Uterus (tissue), 4 donors: ENCODE measurements around the gene ANKH. TPM values are rescaled to one million over a fixed set of nuclear protein-coding genes. Genes with fewer than 3 reads are reported as not detected.
"Not testable (repeated sequence)": the region's sequence is repeated elsewhere in the genome, so short reads cannot be mapped to it uniquely, and the experiment has no call there.

Experiments used
- DNase-seq, 2 donors: peaks; one replicate each; pipeline ENCODE4 v3.0.0-alpha.2; 2019 to 2020
- H3K27ac ChIP-seq, 2 donors: fragments of 200-600 bp; sonication (generic); 1 replicate in 1 of 2; 2 replicates in 1 of 2; pipeline ENCODE4 v1.5.1; 2016 to 2018
- H3K27me3 ChIP-seq, 2 donors: fragments of 200-600 bp; sonication (generic); one replicate each; pipeline ENCODE4 v1.5.1; 2018 to 2019; ENCODE audit warnings: control low read depth in 1 of 2
- H3K36me3 ChIP-seq, 2 donors: fragments of 200-600 bp; sonication (generic); one replicate each; pipeline ENCODE4 v1.5.1; 2019; ENCODE audit warnings: control low read depth in 1 of 2
- H3K4me1 ChIP-seq, 2 donors: fragments of 200-600 bp; sonication (generic); one replicate each; pipeline ENCODE4 v1.5.1; 2018 to 2019; ENCODE audit warnings: control low read depth in 1 of 2
- H3K4me3 ChIP-seq, 2 donors: fragments of 200-600 bp; sonication (generic); 1 replicate in 1 of 2; 2 replicates in 1 of 2; pipeline ENCODE4 v1.5.1; 2018 to 2019; ENCODE audit warnings: mild to moderate bottlenecking in 1 of 2
- H3K9me3 ChIP-seq, 2 donors: fragments of 200-600 bp; sonication (generic); one replicate each; pipeline ENCODE4 v1.5.1; 2019; ENCODE audit warnings: control low read depth in 1 of 2
- POLR2A ChIP-seq, 2 donors: fragments of 450-650 bp; IDR thresholded peaks; one replicate each; pipeline ENCODE4 v1.6.1; 2016; ENCODE audit warnings: antibody characterized with exemption in 2 of 2, mild to moderate bottlenecking in 1 of 2, moderate library complexity in 1 of 2
- intact Hi-C: fragments of 100-400 bp; cut with DNase I; formaldehyde crosslinking; loops from one replicate; pipeline ENCODE4 v1.15.1; 2023; ENCODE audit warnings: low total_unique reads
- total RNA-seq, 4 donors: library from RNA; depleted of rRNA in 3 of 4; stranded (reverse); fragments of >200 nt in 3 of 4; gene quantifications; one replicate each; pipeline versions ENCODE4 v1.1.0 to v1.2.4, GENCODE V29; 2014 to 2023
- TF ChIP-seq, protein P1 (sequence below), 4 experiments: fragments of 200-600 bp in 2 of 4; fragments of 450-650 bp in 2 of 4; sonication (generic) in 2 of 4; IDR thresholded peaks; one replicate each; pipeline ENCODE4 v1.5.1; 2016 to 2019; ENCODE audit warnings: antibody characterized with exemption in 4 of 4, mild to moderate bottlenecking in 2 of 4, moderate library complexity in 1 of 4
- donor health status: DM: yes; HTN: yes; CAD: no.

Gene ANKH
- total RNA-seq, 4 donors from 2014 or later: 2.9 to 47.7 (median 26.9) TPM

DNA sequence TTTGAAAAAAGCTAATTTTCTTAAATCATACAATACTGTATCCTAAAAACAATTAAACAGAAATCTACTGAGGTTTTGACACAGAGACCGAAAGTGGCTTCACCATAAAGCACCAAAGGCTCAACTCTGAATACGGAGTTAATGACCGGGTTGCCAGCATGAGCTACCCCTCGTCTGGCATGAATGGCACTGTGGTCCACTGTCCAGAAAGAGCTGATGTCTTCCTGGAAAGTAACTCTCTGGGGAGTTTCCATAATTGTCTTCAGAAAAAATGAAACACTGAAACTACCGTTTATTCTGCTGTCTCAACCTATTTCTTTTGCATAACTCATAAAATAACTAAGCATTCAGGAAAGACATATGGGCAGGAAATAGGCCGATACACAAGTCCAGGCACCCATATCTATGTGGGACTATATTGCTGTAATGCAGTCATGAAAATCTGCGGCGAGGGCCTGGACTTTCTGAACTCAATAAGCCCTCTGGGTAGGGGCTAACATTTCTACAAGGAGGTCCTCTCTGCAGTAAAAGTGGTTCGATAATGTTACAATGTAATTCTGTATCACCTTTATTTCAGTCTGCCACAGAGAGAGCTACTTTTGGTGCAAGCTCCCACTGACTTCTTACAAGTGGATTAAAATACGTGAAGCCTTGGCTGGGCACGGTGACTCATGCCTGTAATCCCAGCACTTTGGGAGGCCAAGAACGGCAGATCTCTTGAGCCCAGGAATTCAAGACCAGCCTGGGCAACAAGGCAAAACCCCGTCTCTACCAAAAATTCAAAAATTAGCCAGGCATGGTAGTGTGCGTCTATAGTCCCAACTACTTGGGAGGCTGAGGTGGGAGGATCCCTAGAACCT, 52.4 kb downstream of the ANKH start:
- no peaks in the 10 kb centered on the region for H3K4me1 ChIP-seq
- no peak for DNase-seq
- no peaks in the 10 kb centered on the region for H3K27me3 ChIP-seq
- H3K9me3 ChIP-seq: no peaks in the 10 kb centered on the region
- intact Hi-C loops: no loop called here
- no peak overlapping the region for H3K27ac ChIP-seq
- no peak for TF ChIP-seq POLR2A (IDR thresholded peaks at IDR 0.05)
- TF ChIP-seq, protein P1, sequence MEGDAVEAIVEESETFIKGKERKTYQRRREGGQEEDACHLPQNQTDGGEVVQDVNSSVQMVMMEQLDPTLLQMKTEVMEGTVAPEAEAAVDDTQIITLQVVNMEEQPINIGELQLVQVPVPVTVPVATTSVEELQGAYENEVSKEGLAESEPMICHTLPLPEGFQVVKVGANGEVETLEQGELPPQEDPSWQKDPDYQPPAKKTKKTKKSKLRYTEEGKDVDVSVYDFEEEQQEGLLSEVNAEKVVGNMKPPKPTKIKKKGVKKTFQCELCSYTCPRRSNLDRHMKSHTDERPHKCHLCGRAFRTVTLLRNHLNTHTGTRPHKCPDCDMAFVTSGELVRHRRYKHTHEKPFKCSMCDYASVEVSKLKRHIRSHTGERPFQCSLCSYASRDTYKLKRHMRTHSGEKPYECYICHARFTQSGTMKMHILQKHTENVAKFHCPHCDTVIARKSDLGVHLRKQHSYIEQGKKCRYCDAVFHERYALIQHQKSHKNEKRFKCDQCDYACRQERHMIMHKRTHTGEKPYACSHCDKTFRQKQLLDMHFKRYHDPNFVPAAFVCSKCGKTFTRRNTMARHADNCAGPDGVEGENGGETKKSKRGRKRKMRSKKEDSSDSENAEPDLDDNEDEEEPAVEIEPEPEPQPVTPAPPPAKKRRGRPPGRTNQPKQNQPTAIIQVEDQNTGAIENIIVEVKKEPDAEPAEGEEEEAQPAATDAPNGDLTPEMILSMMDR (IDR thresholded peaks at IDR 0.05): no peak
- H3K4me3 ChIP-seq: no peak overlapping the region
- no peaks in the 10 kb centered on the region for H3K36me3 ChIP-seq

DNA sequence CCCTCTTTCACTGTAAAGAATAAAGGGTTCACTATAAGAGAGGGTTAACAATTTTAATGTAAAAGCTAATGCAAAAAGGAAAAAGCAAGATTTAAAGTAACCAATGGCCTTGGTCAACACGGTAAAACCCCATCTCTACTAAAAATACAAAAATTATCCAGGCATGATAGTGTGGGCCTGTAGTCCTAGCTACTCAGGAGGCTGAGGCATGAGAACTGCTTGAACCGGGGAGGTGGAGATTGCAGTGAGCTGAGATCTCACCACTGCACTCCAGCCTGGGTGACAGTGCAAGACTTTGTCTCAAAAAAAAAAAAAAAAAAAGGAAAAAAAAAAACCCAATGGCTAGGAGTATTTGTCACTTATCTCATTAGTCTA, 53.8 kb downstream of the ANKH start:
- H3K27me3 ChIP-seq, H3K36me3 ChIP-seq, DNase-seq, intact Hi-C loops, H3K4me3 ChIP-seq, H3K27ac ChIP-seq, H3K4me1 ChIP-seq, H3K9me3 ChIP-seq: not testable (repeated sequence)

DNA sequence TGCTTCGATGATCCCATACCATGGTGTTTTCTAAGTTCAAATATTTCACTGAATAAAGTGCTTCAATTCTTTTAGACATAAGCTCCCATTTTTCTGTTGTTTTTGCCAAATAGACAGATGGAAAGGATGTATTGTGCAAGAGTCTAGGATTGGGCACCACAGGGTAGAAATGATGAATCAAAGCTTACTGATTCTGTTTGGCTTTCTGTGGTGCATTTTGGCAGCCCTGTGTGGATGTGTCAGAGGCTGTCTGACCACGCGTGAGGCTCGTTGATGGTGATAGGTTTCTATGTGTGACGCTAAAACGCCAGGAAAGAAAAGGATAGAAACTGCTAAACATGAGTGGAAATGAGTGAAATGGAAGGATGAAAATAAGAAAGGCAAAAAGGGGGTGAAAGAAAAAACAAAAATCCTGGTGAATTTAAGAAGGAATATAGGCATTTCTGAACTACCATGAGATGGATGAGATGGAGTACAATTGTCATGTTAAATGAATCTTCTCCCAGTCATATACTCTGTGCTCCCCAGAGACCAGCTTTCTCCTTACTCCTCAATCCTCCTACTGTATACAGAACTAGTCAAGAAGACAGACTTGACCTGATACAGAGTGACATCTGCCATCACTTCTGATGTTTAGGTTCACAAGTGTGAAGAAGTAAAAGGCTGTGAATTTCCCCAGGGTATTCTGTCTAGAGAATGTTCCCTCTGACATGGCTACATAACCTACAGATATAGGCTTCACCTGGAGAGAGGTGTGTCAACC, 54.4 kb downstream of the ANKH start:
- Histone ChIP-seq H3K4me1 (no peaks in the 10 kb centered on the region), H3K27ac (no peak overlapping the region), H3K4me3 (no peak overlapping the region), H3K27me3 (no peaks in the 10 kb centered on the region), H3K36me3 (no peaks in the 10 kb centered on the region), H3K9me3 (no peaks in the 10 kb centered on the region)
- TF ChIP-seq, protein P1 (IDR thresholded peaks at IDR 0.05): no peak
- TF ChIP-seq POLR2A (IDR thresholded peaks at IDR 0.05): no peak
- no peak for DNase-seq
- intact Hi-C loops: no loop called here

DNA sequence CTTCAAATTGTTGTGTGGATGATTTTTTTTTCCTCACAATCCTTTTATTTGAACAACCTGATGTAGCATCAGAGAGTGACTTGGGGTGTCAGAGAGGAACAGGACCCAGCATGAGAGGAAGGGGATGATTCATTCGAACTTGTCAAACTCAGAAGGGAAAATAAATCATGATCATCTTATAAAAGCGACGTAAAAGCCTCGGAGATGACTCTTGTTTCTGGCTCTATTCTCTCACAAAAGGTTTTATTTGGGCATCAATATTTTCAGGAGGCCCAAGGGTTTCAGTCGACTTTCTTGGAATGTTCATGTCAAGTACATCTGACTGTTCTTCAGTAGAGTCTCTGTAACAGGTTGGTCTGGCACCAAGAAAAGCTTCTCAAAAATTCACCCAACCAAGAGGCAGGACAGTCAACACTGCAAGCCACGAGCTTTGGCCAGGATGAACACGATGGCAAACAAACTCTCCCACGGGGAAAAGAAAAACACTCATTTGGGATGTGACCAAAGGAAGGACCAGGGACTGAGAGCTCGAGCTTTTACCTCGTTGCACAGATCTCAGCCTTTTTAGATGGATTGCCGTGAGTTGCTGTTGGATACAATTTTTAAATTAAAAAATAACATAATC, 55.1 kb downstream of the ANKH start:
- intact Hi-C loops: no loop called here
- H3K36me3 ChIP-seq: no peaks in the 10 kb centered on the region
- H3K27me3 ChIP-seq: no peaks in the 10 kb centered on the region
- no peak for DNase-seq
- no peaks in the 10 kb centered on the region for H3K4me1 ChIP-seq
- no peak overlapping the region for H3K4me3 ChIP-seq
- no peak for TF ChIP-seq POLR2A (IDR thresholded peaks at IDR 0.05)
- TF ChIP-seq, protein P1 (IDR thresholded peaks at IDR 0.05): no peak
- H3K27ac ChIP-seq: no peak overlapping the region
- no peaks in the 10 kb centered on the region for H3K9me3 ChIP-seq

DNA sequence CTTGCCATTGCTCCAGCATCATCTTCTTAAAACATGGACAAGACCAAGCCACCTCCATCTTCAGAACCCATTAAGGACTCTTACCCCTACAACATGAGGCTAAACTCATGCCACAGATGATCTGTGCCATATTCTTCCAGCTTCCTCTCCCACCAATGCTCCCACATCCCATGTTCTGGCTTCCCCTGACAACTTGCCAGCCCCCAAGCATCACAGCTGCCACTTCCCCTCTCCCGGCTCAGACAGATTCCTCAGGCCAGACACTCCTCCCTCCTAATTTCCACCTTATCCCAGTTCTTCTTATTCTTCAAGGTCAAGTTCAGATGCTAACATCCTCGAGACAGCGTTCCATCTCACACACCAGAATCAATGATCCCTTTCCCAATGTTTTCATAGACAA, 57.8 kb downstream of the ANKH start:
- H3K4me3 ChIP-seq: no peak overlapping the region
- no peak for DNase-seq
- H3K27ac ChIP-seq: no peak overlapping the region
- H3K36me3 ChIP-seq: no peaks in the 10 kb centered on the region
- intact Hi-C loops: no loop called here
- no peaks in the 10 kb centered on the region for H3K27me3 ChIP-seq
- H3K9me3 ChIP-seq: no peaks in the 10 kb centered on the region
- H3K4me1 ChIP-seq: no peaks in the 10 kb centered on the region
- no peak for TF ChIP-seq POLR2A (IDR thresholded peaks at IDR 0.05)
- TF ChIP-seq, protein P1 (IDR thresholded peaks at IDR 0.05): no peak
